ENCODE data around the gene EPN1. TPM values are rescaled to one million over a fixed set of nuclear protein-coding genes. Genes with fewer than 3 reads are reported as not detected.
"Not testable (repeated sequence)": the region's sequence is repeated elsewhere in the genome, so short reads cannot be mapped to it uniquely, and the experiment has no call there.

Gene EPN1
- polyA plus RNA-seq, 3 donors, result 71.6 to 117 (median 89.0) TPM

GRCh38 chr19:55753401-55753800 lies 78.4 kb downstream of the EPN1 start:
- WGBS, 3 donors, result 23 to 81% (median 73%) methylated on average over 3 of the region's 3 CpGs
- H3K27ac ChIP-seq (ENCODE audit: low read depth, low read length), result no peak overlapping the region

- 80 to 82% (median 81%) methylated on average over 4 of the region's 4 CpGs for WGBS, 3 donors
- H3K27ac ChIP-seq (ENCODE audit: low read depth, low read length), result not testable (repeated sequence)
Measured at GRCh38 chr19:55756808-55757207, 81.8 kb downstream of the EPN1 start.

GRCh38 chr19:55758797-55759196 lies 83.8 kb downstream of the EPN1 start, which contains the start of gene RFPL4A:
TSS of gene RFPL4A (plus strand) at chr19:55759097. CDS start at chr19:55761801, 2,704 bp downstream.
- not testable (repeated sequence) for H3K27ac ChIP-seq (ENCODE audit: low read depth, low read length)
- WGBS, 3 donors, result 82 to 94% (median 92%) methylated on average over 2 of the region's 3 CpGs

Other genes starting within 250 kb of the EPN1 start
- gene SHISA7, start 231.9 kb upstream of the EPN1 start, polyA plus RNA-seq, result under 1 TPM in 2 of 3 donors, not detected in 1; 0.07 to 0.11 TPM
- gene ISOC2, start 213.6 kb upstream of the EPN1 start, polyA plus RNA-seq, result 100 to 1,000 TPM in 1 of 3 donors, 10 to 100 TPM in 2; 57.7 to 135 (median 79.6) TPM
- gene C19orf85, start 210.5 kb upstream of the EPN1 start, polyA plus RNA-seq, result not detected
- 1 to 10 TPM; 1.9 to 5.6 (median 4.0) TPM for gene ZNF628, start 198.6 kb upstream of the EPN1 start, polyA plus RNA-seq
- 10 to 100 TPM in 1 of 3 donors, 1 to 10 TPM in 2; 4.4 to 10.2 (median 7.7) TPM for gene NAT14, start 190.0 kb upstream of the EPN1 start, polyA plus RNA-seq
- gene SSC5D, start 186.8 kb upstream of the EPN1 start, polyA plus RNA-seq, result 1 to 10 TPM in 2 of 3 donors, under 1 TPM in 1; 0.28 to 9.4 (median 3.9) TPM
- under 1 TPM in 2 of 3 donors, not detected in 1; 0.12 to 0.90 TPM for gene SBK2, start 138.1 kb upstream of the EPN1 start, polyA plus RNA-seq
- gene SBK3, start 129.7 kb upstream of the EPN1 start, polyA plus RNA-seq, result 1 to 10 TPM in 2 of 3 donors, under 1 TPM in 1; 0.29 to 1.6 (median 1.2) TPM
- 1 to 10 TPM; 3.7 to 7.8 (median 7.2) TPM for gene ZNF579, start 94.4 kb upstream of the EPN1 start, polyA plus RNA-seq
- 1 to 10 TPM; 6.8 to 9.7 (median 8.4) TPM for gene FIZ1, start 75.7 kb upstream of the EPN1 start, polyA plus RNA-seq
- gene ZNF524, start 74.9 kb upstream of the EPN1 start, polyA plus RNA-seq, result 10 to 100 TPM; 27.9 to 60.9 (median 35.5) TPM
- 1 to 10 TPM; 3.8 to 6.8 (median 4.7) TPM for gene ZNF865, start 69.6 kb upstream of the EPN1 start, polyA plus RNA-seq
- gene ZNF784, start 50.7 kb upstream of the EPN1 start, polyA plus RNA-seq, result 1 to 10 TPM; 2.6 to 7.0 (median 5.2) TPM
- gene ZNF580, start 34.2 kb upstream of the EPN1 start, polyA plus RNA-seq, result 10 to 100 TPM; 17.9 to 41.2 (median 26.1) TPM
- 10 to 100 TPM; 14.3 to 24.5 (median 18.1) TPM for gene ZNF581, start 31.6 kb upstream of the EPN1 start, polyA plus RNA-seq
- gene CCDC106, start 27.0 kb upstream of the EPN1 start, polyA plus RNA-seq, result 10 to 100 TPM in 2 of 3 donors, 1 to 10 TPM in 1; 6.3 to 23.2 (median 17.8) TPM
- 100 to 1,000 TPM in 1 of 3 donors, 10 to 100 TPM in 2; 54.3 to 122 (median 95.0) TPM for gene U2AF2, start 20.2 kb upstream of the EPN1 start, polyA plus RNA-seq
- not detected for gene NLRP9, start 63.2 kb downstream of the EPN1 start, polyA plus RNA-seq
- gene RFPL4A, start 83.9 kb downstream of the EPN1 start, polyA plus RNA-seq, result not detected
- not detected for gene RFPL4AL1, start 93.9 kb downstream of the EPN1 start, polyA plus RNA-seq
- gene NLRP11, start 156.8 kb downstream of the EPN1 start, polyA plus RNA-seq, result under 1 TPM in 1 of 3 donors, not detected in 2; 0.03 TPM
- not detected for gene NLRP4, start 161.3 kb downstream of the EPN1 start, polyA plus RNA-seq